ENCODE data around the gene TMCO4. TPM values are rescaled to one million over a fixed set of nuclear protein-coding genes. Genes with fewer than 3 reads are reported as not detected.

Gene TMCO4
- total and polyA plus RNA-seq, 8 donors: 15.7 to 22.1 (median 18.9) TPM

DNA sequence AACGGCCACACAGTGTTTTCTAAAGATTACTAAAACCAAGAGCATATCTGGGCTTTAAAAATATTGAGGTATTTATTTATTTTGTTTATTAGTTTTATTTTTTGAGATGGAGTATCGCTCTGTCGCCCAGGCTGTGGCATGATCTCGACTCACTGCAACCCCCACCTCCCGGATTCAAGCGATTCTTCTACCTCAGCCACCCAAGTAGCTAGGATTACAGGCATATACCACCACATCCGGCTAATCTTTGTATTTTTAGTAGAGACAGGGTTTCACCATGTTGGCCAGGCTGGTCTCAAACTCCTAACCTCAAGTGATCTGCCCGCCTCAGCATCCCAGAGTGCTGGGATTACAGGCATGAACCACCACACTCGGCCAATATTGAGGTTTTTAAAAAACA lies 23.9 kb downstream of the TMCO4 start:
- Histone ChIP-seq H3K4me1 (no peaks in the 10 kb centered on the region), H3K9me3 (no peaks in the 10 kb centered on the region), H3K27me3 (no peaks in the 10 kb centered on the region), H3K4me3 (no peak overlapping the region), H3K27ac (no peak overlapping the region), H3K36me3 (peaks cover 0 to 76% of the 10 kb centered on the region in 2 donors)
- intact Hi-C loops (cut with DNase I): no loop called here
- DNase-seq (no peak), ATAC-seq (no peak)
- no peak for TF ChIP-seq CTCF (IDR thresholded peaks at IDR 0.05)

- TF ChIP-seq CTCF (IDR thresholded peaks at IDR 0.05): no peak
- ATAC-seq: no peak
- intact Hi-C loops (cut with DNase I): no loop called here
- no peak for DNase-seq
- H3K9me3 ChIP-seq: no peaks in the 10 kb centered on the region
- H3K27me3 ChIP-seq: no peaks in the 10 kb centered on the region
- no peak overlapping the region for H3K4me3 ChIP-seq
- no peak overlapping the region for H3K27ac ChIP-seq
- no peaks in the 10 kb centered on the region for H3K4me1 ChIP-seq
- peaks cover 0 to 77% of the 10 kb centered on the region in 2 donors for H3K36me3 ChIP-seq
These were observed 24.4 kb downstream of the TMCO4 start for GRCh38 chr1:19775317-19775716.

DNA sequence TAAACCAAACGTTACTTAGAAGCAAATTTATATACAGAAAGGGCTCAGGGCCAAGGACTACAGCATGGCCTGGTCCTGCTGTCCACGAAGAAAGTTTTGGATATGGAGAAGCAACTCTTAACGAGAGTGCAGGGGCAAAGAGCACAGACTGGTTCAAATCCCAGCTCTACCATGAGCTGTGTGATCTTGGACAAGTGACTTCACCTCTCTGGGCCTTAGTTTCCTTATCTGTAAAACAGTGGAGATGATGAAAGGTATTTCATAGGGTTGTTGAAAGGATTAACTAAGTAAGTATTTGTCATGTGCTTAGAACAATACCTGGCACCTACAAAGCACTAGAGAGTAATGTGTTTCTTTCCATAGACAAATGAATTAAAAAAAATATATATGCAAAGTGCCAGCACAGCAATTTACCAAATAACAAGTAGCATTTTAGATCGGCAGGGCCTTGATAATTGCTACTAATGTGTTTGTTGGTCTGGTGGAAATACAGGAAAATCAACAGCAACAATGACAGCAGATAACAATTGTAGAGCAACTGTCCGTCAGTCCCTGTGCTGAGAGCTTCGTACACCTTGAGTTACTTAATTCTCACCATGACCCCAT lies 25.4 kb downstream of the TMCO4 start:
- Histone ChIP-seq H3K4me3 (no peak overlapping the region), H3K27ac (no peak overlapping the region), H3K4me1 (no peaks in the 10 kb centered on the region), H3K9me3 (no peaks in the 10 kb centered on the region), H3K27me3 (no peaks in the 10 kb centered on the region), H3K36me3 (peaks cover 0 to 76% of the 10 kb centered on the region in 2 donors)
- no peak for ATAC-seq
- intact Hi-C loops (cut with DNase I): no loop called here
- DNase-seq: no peak
- no peak for TF ChIP-seq CTCF (IDR thresholded peaks at IDR 0.05)

- DNase-seq (no peak), ATAC-seq (no peak)
- H3K27ac ChIP-seq: no peak overlapping the region
- intact Hi-C loops (cut with DNase I): no loop called here
- H3K27me3 ChIP-seq: no peaks in the 10 kb centered on the region
- no peak overlapping the region for H3K4me3 ChIP-seq
- no peak for TF ChIP-seq CTCF (IDR thresholded peaks at IDR 0.05)
- peaks cover 0 to 73% of the 10 kb centered on the region in 2 donors for H3K36me3 ChIP-seq
- no peaks in the 10 kb centered on the region for H3K9me3 ChIP-seq
- H3K4me1 ChIP-seq: no peaks in the 10 kb centered on the region
These were observed 26.2 kb downstream of the TMCO4 start for GRCh38 chr1:19773485-19773884.

DNA sequence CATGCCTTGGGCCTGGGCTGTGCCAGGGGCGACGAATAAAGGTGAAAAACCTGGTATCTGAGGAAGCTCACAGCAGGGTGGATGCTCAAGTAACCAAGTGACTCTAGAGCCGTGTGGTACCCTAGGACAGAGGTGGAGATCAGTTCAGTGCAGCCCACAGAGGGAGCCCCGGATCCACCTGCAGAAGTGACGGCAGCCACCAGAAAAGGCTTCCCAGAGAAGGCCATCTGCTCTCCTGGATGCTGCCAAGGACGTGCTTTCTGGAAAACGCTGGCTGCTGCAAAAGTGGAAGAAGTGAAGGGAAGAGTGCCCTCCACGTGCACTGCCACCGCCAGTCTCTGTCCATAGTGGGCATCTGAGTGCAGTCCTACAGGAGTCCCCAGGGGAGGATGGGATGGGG lies 27.7 kb downstream of the TMCO4 start:
- no peak overlapping the region for H3K4me3 ChIP-seq
- H3K36me3 ChIP-seq: peaks cover 0 to 63% of the 10 kb centered on the region in 2 donors
- TF ChIP-seq CTCF (IDR thresholded peaks at IDR 0.05): no peak
- intact Hi-C loops (cut with DNase I): no loop called here
- H3K4me1 ChIP-seq: no peaks in the 10 kb centered on the region
- DNase-seq (no peak), ATAC-seq (no peak)
- H3K9me3 ChIP-seq: no peaks in the 10 kb centered on the region
- no peaks in the 10 kb centered on the region for H3K27me3 ChIP-seq
- H3K27ac ChIP-seq: no peak overlapping the region

Measured in left lung (tissue), 10 donors.